ENCODE data around the gene GAS2L1.
A peak's percentile ranks its signal among the peaks of the same experiment; 100 is the strongest.
"Not testable (repeated sequence)": the region's sequence is repeated elsewhere in the genome, so short reads cannot be mapped to it uniquely, and the experiment has no call there.

GAS2L1 gene

DNA sequence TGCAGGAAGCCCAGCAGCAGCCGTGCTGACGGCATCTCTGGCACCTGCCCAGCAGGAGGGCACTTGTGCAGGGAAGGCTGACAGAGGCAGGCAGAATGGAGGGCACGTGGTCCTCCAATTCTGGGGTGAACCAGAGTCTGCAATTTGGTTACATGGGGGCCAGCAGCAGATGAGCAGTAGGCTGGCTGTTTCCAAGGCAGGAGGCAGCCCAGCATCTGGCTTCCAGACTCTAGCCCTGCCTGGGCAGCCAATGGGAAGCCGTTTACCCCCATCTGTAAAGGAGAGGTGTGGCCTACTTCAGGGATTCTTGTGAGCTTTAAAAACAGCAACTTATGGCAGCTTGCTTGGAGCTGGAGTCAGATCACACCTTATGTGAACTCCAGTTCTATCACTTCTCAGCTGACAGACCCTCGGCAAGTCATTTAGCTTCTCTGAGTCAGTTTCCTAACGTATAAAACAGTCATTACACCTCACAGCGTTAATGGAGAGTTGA is 36.9 kb downstream of the GAS2L1 start:
- TF ChIP-seq, protein P1, sequence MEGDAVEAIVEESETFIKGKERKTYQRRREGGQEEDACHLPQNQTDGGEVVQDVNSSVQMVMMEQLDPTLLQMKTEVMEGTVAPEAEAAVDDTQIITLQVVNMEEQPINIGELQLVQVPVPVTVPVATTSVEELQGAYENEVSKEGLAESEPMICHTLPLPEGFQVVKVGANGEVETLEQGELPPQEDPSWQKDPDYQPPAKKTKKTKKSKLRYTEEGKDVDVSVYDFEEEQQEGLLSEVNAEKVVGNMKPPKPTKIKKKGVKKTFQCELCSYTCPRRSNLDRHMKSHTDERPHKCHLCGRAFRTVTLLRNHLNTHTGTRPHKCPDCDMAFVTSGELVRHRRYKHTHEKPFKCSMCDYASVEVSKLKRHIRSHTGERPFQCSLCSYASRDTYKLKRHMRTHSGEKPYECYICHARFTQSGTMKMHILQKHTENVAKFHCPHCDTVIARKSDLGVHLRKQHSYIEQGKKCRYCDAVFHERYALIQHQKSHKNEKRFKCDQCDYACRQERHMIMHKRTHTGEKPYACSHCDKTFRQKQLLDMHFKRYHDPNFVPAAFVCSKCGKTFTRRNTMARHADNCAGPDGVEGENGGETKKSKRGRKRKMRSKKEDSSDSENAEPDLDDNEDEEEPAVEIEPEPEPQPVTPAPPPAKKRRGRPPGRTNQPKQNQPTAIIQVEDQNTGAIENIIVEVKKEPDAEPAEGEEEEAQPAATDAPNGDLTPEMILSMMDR (IDR thresholded peaks at IDR 0.05; ENCODE audit: low read depth, low read length, missing control alignments): no peak
- no peak overlapping the region for H3K4me3 ChIP-seq (ENCODE audit: low read depth, low read length)
- peak; percentile 59 for DNase-seq (ENCODE audit: low read depth)
- in situ Hi-C loops (cut with HindIII; ENCODE audit: low sequenced_read_pairs): no loop called here

DNA sequence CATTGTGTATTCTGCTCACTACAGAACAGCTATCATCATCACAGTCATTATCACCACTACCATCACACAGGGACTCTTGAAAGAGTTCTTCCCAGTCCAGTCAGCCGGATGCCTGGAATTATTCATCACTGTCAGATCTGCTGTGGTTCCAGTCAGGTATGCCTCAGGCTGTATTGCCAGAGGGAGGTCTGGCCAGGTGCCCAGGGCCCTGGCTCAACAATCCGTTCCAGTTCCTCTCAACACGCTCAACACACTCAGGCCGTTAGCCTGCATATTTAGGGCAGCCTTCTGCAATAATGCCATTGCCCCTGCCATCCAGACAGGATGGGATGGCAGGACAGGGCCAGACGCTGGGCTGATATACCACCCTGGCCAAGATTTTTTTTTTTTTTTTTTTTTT is 37.7 kb downstream of the GAS2L1 start:
- DNase-seq (ENCODE audit: low read depth): peak; percentile 93
- in situ Hi-C loops (cut with HindIII; ENCODE audit: low sequenced_read_pairs): no loop called here
- TF ChIP-seq, protein P1 (IDR thresholded peaks at IDR 0.05; ENCODE audit: low read depth, low read length, missing control alignments): no peak
- H3K4me3 ChIP-seq (ENCODE audit: low read depth, low read length): no peak overlapping the region

DNA sequence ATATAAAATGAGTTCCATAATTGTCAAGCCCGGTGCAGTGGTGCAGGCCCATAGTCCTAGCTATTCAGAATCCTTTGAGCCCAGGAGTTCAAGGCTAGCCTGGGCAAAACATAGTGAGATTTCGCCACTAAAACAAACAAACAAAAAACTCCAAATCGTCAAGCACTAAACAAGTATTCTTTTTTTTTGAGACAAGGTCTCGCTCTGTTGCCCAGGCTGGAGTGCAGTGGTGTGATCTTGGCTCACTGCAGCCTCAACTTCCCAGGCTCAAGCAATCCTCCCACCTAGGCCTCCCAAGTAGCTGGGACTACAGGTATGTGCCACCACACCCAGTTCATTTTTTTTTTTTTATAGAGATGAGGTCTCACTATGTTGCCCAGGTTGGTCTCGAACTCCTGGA is 38.4 kb downstream of the GAS2L1 start:
- in situ Hi-C loops (cut with HindIII; ENCODE audit: low sequenced_read_pairs): loop anchor here (5.0 kb wide), 1 partner anchor 73 kb away; no protein-coding TSS in a partner anchor
- DNase-seq (ENCODE audit: low read depth); H3K4me3 ChIP-seq (ENCODE audit: low read depth, low read length): not testable (repeated sequence)

DNA sequence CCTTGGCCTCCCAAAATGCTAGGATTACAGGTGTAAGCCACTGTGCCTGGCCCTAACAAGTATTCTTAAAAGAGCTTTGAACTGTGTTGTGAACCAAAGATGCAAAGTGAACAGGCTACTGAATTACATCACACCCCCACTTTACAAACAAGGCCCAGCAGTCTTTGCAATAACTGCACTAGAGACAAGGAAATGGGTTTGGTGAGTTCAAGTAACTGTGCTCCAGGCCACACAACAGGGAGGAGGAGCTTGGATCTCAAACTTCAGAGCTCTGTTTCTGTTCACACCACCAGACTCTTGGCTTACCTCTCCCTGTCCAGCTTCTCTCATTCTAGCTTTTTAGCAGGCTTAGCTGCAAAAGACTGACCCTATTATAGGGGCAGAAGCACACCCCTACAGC is 39.5 kb downstream of the GAS2L1 start:
- H3K4me3 ChIP-seq (ENCODE audit: low read depth, low read length): no peak overlapping the region
- in situ Hi-C loops (cut with HindIII; ENCODE audit: low sequenced_read_pairs): loop anchor here (5.0 kb wide), 1 partner anchor 74 kb away; no protein-coding TSS in a partner anchor
- no peak for DNase-seq (ENCODE audit: low read depth)
- TF ChIP-seq, protein P1 (IDR thresholded peaks at IDR 0.05; ENCODE audit: low read depth, low read length, missing control alignments): no peak

DNA sequence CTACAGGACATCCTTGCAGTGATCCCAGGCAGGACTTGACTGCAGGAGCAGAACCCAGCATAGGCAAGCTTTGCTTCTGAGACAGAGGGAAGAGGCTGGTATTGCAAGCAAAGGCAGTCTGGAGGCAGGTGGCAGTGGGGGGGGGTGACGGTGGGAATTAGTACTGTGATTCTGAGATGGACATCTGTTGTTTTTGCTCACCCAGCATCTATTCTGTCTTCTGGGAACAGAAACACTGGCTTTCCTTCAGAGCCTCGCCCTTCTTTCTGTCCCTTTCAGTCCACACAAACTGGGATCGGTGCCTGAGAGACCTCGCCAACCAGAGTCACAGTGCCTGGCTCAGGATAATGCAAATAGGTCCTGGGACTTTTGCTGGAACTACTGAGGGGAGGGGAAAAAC is 40.2 kb downstream of the GAS2L1 start:
- in situ Hi-C loops (cut with HindIII; ENCODE audit: low sequenced_read_pairs): loop anchor here (5.0 kb wide), 1 partner anchor 74 kb away; no protein-coding TSS in a partner anchor
- no peak overlapping the region for H3K4me3 ChIP-seq (ENCODE audit: low read depth, low read length)
- TF ChIP-seq, protein P1 (IDR thresholded peaks at IDR 0.05; ENCODE audit: low read depth, low read length, missing control alignments): no peak
- no peak for DNase-seq (ENCODE audit: low read depth)

DNA sequence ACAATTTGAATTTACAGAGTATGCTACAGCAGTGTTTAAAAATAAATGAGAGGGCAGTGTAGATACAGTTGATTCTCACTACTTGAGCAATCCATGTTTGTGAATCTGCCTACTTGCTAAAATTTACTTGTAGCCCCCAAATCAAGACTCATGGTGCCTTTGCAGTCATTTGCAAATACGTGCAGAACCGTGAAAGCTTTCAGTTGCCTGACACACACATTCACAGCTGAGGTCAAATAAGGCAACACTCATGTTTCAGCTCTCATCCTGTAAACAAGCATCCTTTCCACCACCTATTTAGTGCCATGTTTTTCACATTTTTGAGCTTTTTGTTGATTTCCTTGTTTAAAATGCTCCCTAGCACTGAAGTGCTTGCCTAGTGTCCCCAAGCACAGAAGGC is 41.6 kb downstream of the GAS2L1 start:
- no peak for DNase-seq (ENCODE audit: low read depth)
- TF ChIP-seq, protein P1 (IDR thresholded peaks at IDR 0.05; ENCODE audit: low read depth, low read length, missing control alignments): no peak
- in situ Hi-C loops (cut with HindIII; ENCODE audit: low sequenced_read_pairs): loop anchor here (5.0 kb wide), 1 partner anchor 76 kb away; no protein-coding TSS in a partner anchor
- no peak overlapping the region for H3K4me3 ChIP-seq (ENCODE audit: low read depth, low read length)

DNA sequence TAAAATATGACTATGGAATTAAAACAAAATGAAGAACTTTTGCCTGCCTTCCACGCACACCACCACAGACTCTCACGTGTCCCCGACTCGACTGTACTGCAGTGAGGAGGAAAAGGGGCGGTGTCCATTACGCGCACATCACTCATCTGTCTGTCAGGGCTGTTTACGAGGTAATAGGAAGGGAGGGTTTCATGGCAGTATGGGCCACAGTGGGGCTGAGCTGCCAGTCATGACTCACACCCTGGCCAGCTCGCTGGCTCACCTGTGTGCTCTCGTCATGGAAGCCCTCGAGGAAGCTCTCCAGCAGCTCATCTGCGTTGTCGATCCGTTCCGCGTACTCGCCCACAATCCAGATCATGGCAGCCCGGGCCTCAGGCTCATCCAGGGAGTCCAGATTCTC is 42.5 kb downstream of the GAS2L1 start:
- no peak for DNase-seq (ENCODE audit: low read depth)
- H3K4me3 ChIP-seq (ENCODE audit: low read depth, low read length): no peak overlapping the region
- in situ Hi-C loops (cut with HindIII; ENCODE audit: low sequenced_read_pairs): loop anchor here (5.0 kb wide), 1 partner anchor 77 kb away; no protein-coding TSS in a partner anchor
- TF ChIP-seq, protein P1 (IDR thresholded peaks at IDR 0.05; ENCODE audit: low read depth, low read length, missing control alignments): no peak

Measured in astrocyte of the cerebellum (primary cell).